Breast epithelium (tissue), 4 donors: ENCODE data around the gene COL18A1. TPM values are rescaled to one million over a fixed set of nuclear protein-coding genes. Genes with fewer than 3 reads are reported as not detected.

ENCODE experiments used
- DNase-seq, 2 donors: peaks; one replicate each; pipeline ENCODE4 v3.0.0-alpha.2; 2019; ENCODE audit warnings: low spot score in 2 of 2
- H3K27ac ChIP-seq, 2 donors: fragments of 200-600 bp; sonication (generic) in 1 of 2; one replicate each; pipeline ENCODE4 v1.5.1; 2016 to 2019; ENCODE audit warnings: mild to moderate bottlenecking in 1 of 2
- H3K27me3 ChIP-seq, 2 donors: fragments of 200-600 bp; sonication (generic) in 1 of 2; one replicate each; pipeline versions ENCODE4 v1.5.1 to v1.6.0; 2017 to 2019; ENCODE audit warnings: control low read depth in 1 of 2, mild to moderate bottlenecking in 1 of 2
- H3K36me3 ChIP-seq: fragments of 200-600 bp; one replicate; pipeline ENCODE4 v1.5.1; 2019
- H3K4me1 ChIP-seq, 2 donors: fragments of 200-600 bp; sonication (generic); one replicate each; pipeline ENCODE4 v1.5.1; 2016 to 2019; ENCODE audit warnings: control low read depth in 1 of 2
- H3K4me3 ChIP-seq, 3 donors: fragments of 200-600 bp; sonication (generic); 1 replicate in 2 of 3; 2 replicates in 1 of 3; pipeline ENCODE4 v1.5.1; 2016 to 2019; ENCODE audit warnings: mild to moderate bottlenecking in 3 of 3, moderate library complexity in 2 of 3
- H3K9me3 ChIP-seq, 2 donors: fragments of 200-600 bp; sonication (generic) in 1 of 2; one replicate each; pipeline ENCODE4 v1.5.1; 2016 to 2019; ENCODE audit warnings: control low read depth in 1 of 2
- POLR2A ChIP-seq: fragments of 450-650 bp; IDR thresholded peaks from one replicate; pipeline ENCODE4 v1.6.1; 2016; ENCODE audit warnings: antibody characterized with exemption, mild to moderate bottlenecking, moderate library complexity
- POLR2AphosphoS5 ChIP-seq, 3 donors: sonication (generic); formaldehyde crosslinking; IDR thresholded peaks; one replicate each; pipeline ENCODE4 v1.6.1; 2017; ENCODE audit warnings: antibody characterized with exemption in 3 of 3
- intact Hi-C: fragments of 100-400 bp; cut with DNase I; formaldehyde crosslinking; loops from one replicate; pipeline ENCODE4 v1.15.1; 2023; ENCODE audit warnings: low total_unique reads
- total RNA-seq, 3 donors: library from RNA; depleted of rRNA; stranded (reverse); fragments of >200 nt; gene quantifications; one replicate each; pipeline ENCODE4 v1.1.0, GENCODE V29; 2016
- TF ChIP-seq, protein P1 (sequence below), 3 donors: fragments of 450-650 bp; IDR thresholded peaks; one replicate each; pipeline ENCODE4 v1.5.1; 2016 to 2017; ENCODE audit warnings: antibody characterized with exemption in 3 of 3, mild to moderate bottlenecking in 3 of 3, moderate library complexity in 3 of 3

Gene COL18A1
- total RNA-seq, 3 donors from 2014 or later: 48.3 to 62.9 (median 55.8) TPM

DNA sequence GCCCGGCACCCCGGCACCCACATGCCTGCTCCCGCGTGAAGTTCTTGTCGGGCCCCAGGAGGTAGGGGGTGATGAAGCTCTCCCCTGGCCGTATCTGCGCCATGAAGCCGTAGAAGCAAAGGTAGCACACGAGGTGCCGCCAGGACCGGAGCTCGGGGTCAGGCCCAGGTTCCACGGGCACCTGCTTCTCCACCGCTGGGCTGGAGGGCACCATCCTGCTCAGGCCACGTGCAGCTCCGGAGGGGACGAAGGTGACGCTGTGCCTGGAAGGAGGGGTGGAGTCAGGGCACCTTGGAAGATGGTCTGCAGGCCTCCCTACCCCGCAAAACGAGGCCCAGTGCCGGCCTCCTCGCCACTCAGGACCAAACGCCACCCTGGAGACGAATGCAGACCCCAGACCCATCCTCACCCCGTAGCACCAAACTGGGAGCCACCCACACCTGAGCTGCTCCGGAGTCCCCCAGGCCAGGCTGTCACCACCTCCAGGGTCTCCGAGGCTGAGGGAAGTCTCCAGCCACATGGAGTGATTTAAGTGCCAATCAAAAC, 132.9 kb downstream of the COL18A1 start:
- DNase-seq: peak in 1 of 2 donors; percentile 45
- H3K27ac ChIP-seq: no peak overlapping the region
- H3K4me1 ChIP-seq: peaks cover 3 to 4% of the 10 kb centered on the region in 2 donors

DNA sequence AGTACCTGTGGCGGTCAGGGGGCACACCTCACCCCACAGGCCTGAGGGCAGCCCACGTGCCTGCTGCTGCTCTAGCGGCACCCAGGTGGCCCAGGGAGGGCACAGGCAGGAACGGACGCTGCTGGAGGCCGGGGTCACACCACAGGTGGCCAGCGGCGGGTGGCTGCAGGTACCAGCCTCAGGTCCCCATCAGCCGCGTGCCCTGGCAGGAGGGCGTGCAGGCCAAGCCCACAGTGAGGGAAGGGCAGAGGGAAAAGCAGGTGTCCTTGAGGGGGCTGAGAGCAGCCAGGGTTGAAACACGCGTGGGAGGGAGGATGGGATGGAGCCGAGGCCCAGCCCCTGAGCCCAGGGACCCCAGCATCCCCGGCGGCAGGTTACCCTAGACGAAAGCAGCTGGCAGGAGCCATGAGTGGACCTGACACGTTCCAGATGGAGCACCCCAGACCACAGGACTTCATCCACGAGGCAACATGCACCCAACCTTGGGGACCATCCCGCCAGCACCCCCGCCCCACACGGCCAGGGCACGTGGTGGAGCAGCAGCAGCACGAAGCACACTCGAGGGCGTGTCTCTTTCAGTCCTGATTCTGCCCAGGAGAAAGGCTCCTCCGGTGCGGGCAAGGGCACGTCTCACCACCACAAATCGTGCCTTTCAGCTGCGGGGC, 133.5 kb downstream of the COL18A1 start:
- Histone ChIP-seq H3K4me3 (no peak overlapping the region), H3K27me3 (no peaks in the 10 kb centered on the region), H3K9me3 (no peaks in the 10 kb centered on the region), H3K27ac (no peak overlapping the region), H3K4me1 (peaks cover 4 to 6% of the 10 kb centered on the region in 2 donors), H3K36me3 (no peaks in the 10 kb centered on the region)
- DNase-seq: peak in 1 of 2 donors; percentile 37
- no peak for TF ChIP-seq POLR2AphosphoS5 (IDR thresholded peaks at IDR 0.05)
- TF ChIP-seq, protein P1, sequence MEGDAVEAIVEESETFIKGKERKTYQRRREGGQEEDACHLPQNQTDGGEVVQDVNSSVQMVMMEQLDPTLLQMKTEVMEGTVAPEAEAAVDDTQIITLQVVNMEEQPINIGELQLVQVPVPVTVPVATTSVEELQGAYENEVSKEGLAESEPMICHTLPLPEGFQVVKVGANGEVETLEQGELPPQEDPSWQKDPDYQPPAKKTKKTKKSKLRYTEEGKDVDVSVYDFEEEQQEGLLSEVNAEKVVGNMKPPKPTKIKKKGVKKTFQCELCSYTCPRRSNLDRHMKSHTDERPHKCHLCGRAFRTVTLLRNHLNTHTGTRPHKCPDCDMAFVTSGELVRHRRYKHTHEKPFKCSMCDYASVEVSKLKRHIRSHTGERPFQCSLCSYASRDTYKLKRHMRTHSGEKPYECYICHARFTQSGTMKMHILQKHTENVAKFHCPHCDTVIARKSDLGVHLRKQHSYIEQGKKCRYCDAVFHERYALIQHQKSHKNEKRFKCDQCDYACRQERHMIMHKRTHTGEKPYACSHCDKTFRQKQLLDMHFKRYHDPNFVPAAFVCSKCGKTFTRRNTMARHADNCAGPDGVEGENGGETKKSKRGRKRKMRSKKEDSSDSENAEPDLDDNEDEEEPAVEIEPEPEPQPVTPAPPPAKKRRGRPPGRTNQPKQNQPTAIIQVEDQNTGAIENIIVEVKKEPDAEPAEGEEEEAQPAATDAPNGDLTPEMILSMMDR (IDR thresholded peaks at IDR 0.05): no peak
- no peak for TF ChIP-seq POLR2A
- intact Hi-C loops: no loop called here

More for the DNA sequence above, 132.9 kb downstream of the COL18A1 start:
- TF ChIP-seq, protein P1 (IDR thresholded peaks at IDR 0.05): no peak
- no peak for TF ChIP-seq POLR2A
- TF ChIP-seq POLR2AphosphoS5 (IDR thresholded peaks at IDR 0.05): no peak
- Histone ChIP-seq H3K27me3 (no peaks in the 10 kb centered on the region), H3K36me3 (no peaks in the 10 kb centered on the region), H3K4me3 (no peak overlapping the region), H3K9me3 (no peaks in the 10 kb centered on the region)
- intact Hi-C loops: no loop called here

DNA sequence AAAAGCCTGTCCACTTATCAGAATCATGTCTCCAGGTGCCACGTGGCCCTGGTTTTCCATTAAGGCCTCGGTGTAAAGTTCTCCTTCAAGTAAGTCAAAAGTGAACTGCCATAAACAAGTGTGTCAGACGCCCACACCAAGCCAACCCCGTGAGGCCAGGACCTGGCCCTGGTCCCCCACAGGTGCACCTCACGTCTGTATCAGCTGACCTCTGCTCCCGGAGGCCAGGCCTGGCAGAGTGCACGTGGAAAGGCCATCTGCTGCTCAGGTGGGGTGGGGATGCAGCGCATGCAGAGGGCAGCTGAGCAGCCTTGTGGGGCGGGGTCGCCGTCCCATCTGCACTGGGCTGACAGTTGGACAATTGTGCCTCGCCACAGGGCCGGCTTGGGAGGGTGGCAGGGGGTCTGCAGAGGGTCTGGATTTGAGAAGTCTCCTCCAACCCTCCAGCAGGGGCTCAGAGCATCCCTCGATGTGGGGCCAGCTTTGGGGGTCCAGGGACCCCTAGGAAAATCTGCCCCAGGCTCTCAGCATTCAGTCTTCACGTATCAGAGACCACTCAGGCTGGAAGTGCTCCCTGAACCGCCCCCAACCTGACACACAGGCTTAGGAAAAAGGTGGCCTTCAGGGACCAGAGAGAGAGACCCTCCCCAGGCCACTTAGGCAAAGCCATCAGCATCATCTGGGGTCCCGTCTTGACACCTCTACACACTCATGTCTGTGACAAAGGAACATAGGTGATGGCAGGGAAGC, 134.3 kb downstream of the COL18A1 start:
- Histone ChIP-seq H3K27me3 (no peaks in the 10 kb centered on the region), H3K27ac (no peak overlapping the region), H3K9me3 (no peaks in the 10 kb centered on the region), H3K36me3 (no peaks in the 10 kb centered on the region), H3K4me3 (no peak overlapping the region), H3K4me1 (peaks cover 4 to 6% of the 10 kb centered on the region in 2 donors)
- intact Hi-C loops: no loop called here
- peak in 1 of 2 donors; percentile 49 for DNase-seq
- TF ChIP-seq POLR2A: no peak

DNA sequence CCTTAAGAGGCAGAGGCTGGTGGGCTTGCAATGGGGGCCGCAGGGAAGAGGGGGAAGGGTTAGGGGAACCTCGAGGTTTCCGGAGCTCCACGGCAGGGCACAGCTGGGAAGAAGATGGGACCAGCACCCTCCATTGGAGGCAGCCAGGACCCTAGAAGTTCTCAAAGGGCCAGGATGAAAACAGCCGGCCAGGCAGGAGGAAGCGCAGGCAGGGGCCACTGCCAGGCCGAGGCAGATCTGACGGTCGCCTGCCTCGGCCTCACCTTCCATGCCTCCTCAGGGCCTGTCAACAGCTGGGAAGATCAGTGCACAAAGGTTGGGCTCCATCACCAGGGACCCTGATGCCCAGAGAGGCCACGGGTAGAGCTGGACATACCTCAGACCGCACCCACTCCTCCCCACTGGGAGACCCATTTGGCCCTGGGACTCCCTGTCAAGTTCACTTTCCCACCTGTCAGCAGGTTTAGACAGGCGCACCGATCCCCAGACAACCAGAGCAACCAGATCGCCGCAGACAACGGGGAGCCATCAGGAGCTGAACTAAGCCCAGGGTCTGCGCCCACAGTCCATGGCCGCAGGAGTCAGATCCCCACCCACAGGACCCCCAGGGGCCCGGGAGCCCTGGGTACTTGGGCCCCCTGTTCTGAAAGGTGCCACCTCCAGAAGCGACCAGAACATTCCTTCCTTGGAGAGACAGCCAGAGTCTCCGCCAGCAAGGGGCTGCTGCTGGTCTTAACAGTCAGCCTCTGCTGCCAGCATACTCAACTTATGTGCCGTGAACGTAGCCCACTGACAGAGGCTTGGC, 135.0 kb downstream of the COL18A1 start:
- no peaks in the 10 kb centered on the region for H3K27me3 ChIP-seq
- no peaks in the 10 kb centered on the region for H3K36me3 ChIP-seq
- DNase-seq: peak in 1 of 2 donors; percentile 51
- intact Hi-C loops: loop anchor here (10.0 kb wide), 1 partner anchor 675 kb away; no protein-coding TSS in a partner anchor
- H3K4me3 ChIP-seq: no peak overlapping the region
- no peaks in the 10 kb centered on the region for H3K9me3 ChIP-seq
- TF ChIP-seq POLR2AphosphoS5 (IDR thresholded peaks at IDR 0.05) (no peak), POLR2A (no peak)
- TF ChIP-seq, protein P1 (IDR thresholded peaks at IDR 0.05): no peak
- H3K4me1 ChIP-seq: peaks cover 4 to 6% of the 10 kb centered on the region in 2 donors
- H3K27ac ChIP-seq: no peak overlapping the region

DNA sequence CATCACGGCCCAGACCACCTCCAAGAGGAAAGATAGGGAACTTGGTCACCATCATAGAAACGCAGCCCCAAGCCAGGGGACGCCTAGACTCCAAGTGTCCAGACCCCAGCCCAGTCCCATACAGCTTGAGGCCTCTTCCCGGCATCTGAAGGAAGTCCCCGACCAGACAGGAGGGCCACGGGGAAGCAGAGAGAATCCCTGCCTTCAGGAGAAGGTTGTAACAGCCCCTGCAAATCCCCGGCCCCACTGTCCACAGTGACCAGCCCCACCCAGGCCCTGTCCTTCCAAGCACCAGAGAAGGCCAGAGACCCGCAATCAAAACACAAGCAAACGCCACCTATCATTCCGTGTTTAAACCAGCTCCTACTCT, 135.6 kb downstream of the COL18A1 start:
- no peaks in the 10 kb centered on the region for H3K9me3 ChIP-seq
- H3K27me3 ChIP-seq: no peaks in the 10 kb centered on the region
- H3K27ac ChIP-seq: no peak overlapping the region
- H3K4me3 ChIP-seq: no peak overlapping the region
- intact Hi-C loops: loop anchor here (10.0 kb wide), 1 partner anchor 676 kb away; no protein-coding TSS in a partner anchor
- H3K36me3 ChIP-seq: no peaks in the 10 kb centered on the region
- peaks cover 4 to 6% of the 10 kb centered on the region in 2 donors for H3K4me1 ChIP-seq
- no peak for TF ChIP-seq POLR2A
- DNase-seq: no peak
